Measurements from ENCODE around the gene APBB1. TPM values are rescaled to one million over a fixed set of nuclear protein-coding genes. Genes with fewer than 3 reads are reported as not detected.

The APBB1 gene
- total RNA-seq (2014; rRNA removed; shearing (Covaris generic)), result 13.3 and 15.4 TPM in 2 replicates
- 19.0 and 22.3 TPM in 2 replicates for polyA plus RNA-seq (2015; cell fraction: cytosol; rRNA removed)
- 23.2 and 27.4 TPM in 2 replicates for polyA plus RNA-seq (2015; cell fraction: nucleus; rRNA removed)

- no peak for DNase-seq (ENCODE audit: low read depth)
Observed at GRCh38 chr11:6419009-6419631, at the start of gene APBB1. TSS of gene APBB1 (minus strand) at chr11:6419094. CDS start at chr11:6411347, 7,747 bp downstream.

DNA sequence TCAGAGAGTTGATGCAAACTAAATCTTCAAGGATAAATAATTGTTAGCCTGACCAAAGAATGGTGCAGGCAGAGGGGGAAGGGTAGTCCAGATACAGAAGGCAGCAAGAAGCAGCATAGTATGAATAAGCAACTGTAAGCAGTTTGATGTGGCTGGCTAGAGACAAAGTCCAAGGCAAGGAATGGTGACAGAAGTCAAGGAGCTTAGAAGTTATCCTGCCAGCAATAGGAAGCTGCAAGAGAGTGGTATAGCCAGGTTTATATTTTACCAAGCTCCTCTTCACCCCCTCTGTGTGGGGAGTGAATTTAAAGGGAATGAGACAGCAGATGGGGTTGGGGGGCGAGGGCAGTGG, 40.2 kb upstream of the APBB1 start:
- DNase-seq (ENCODE audit: low read depth), result no peak

GRCh38 chr11:6458352-6459098, 39.6 kb upstream of the APBB1 start:
- no peak for DNase-seq (ENCODE audit: low read depth)

DNA sequence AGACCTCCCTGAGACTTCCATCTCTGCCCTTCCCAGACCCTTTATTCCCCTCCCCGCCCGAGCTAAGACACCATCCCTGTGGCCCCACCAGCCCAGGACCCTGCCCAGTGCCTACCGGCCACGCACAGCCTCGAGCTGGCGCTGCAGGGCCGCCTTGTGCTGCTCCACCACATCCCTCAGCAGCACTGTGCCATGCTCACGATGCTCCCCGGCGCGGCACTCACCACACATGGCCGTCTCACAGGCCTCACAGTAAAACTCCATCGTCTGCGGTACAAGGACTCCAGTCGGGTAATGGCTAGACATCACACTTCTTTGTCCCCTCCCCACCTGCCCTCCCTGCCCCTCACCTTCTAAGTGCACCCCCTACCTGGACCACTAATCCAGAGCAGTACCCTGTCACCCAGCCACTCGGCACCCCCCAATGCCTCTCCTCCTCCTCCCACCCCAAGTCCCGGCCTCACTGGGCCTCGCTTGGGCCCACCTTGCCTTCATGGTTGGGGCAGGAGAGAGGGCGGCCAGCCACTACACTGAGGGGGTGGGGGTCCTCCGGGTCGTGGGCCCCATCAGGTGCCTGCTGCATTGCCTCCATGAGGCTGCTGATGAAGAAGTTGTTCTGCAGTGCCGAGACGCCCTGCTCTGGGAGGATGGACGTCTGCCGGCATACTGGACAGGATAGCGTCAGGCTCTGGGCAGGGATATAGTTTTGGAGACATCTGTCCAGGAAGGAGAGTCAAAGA, 38.9 kb upstream of the APBB1 start:
- no peak for DNase-seq (ENCODE audit: low read depth)

DNA sequence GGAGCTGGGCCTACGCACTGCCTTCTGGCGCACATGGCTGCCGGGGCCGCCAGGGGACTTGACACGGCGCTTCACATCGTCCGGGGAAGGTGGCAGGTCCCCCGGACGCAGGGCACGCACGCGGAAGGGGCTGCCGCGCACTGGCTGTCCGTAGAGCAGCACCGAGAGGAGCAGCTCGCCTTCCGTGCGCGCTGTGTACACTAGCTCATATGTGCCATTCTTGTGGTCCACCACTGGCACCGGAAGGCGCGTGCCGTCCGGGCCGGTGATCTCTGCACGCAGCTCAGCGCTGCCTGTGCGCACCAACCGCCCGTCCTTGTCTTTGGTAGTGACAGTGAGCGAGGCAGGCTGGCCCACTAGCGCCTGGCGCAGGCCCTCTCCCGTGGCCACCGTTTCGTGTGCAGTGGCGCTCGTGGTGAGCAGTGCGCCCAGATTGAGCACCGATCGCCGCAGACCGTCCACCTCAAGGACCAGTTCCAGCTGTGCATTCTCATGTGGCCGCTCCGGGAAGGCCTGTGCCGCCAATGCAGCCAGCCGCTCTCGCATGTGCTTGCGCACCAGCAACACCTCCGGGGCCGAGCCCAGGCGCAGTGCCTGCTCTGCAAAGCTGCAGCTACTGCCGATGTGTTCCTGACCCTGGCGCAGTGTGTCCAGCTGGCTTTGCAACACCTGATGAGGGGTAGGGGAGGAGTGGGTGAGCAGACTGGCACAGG, 37.6 kb upstream of the APBB1 start:
- DNase-seq (ENCODE audit: low read depth), result no peak

DNA sequence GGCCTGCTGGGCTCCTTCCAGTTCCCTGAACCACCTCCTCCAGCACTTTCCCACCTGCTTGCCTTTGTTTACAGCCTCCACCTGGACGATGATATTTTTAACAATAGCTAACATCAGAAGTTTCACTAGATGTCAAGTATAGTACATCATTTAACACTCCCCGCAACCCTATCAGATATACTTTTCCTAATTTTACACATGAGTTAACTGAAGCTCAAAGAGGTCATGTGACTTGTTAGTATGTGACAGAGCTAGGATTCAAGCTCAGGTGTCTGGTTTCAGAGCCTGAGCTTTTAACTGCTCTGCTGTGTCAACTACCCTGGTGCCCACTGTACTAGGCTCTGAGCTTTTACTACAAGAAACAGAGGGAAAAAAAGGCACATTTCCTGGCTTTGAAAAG, 36.2 kb upstream of the APBB1 start:
- DNase-seq (ENCODE audit: low read depth), result no peak

DNA sequence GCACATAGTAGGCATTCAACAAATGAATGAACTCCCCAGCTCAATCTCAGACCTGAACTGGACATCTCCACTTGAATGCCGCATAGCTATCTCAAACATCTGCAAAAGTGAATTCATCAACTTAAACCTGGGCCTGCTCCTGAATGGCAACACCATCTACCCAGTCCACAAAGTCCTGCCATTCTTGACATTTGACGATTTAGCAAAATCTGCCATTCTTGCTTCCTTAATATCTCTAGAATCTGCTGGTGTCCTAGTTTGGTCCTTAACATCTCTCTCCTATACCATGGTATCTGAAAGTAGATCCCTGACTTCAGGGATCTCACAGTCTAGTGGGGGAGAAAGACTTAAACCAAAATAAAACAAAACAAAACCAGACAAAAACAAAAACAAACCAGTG, 34.3 kb upstream of the APBB1 start:
- no peak for DNase-seq (ENCODE audit: low read depth)

DNA sequence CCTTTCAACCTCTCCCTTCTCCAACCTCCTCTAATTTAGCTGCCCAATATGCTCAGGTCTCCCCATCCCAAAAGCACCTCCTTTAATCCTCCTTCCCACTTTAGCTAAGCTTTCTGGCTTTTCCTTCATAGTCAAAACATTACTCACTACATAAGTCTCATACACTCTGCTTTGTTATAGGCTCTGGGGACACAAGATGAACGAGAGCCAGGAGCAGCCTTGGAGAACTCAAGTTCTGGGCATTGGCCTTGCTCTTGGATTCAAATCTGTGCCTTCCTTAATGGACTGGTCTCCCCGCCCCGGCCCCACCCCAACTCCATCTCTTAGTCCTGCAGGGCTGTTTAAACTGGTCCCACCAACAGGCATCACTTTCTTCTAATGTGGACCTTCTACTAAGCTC, 33.3 kb upstream of the APBB1 start:
- DNase-seq (ENCODE audit: low read depth), result no peak

- no peak for DNase-seq (ENCODE audit: low read depth)
Observed at GRCh38 chr11:6448574-6448973, 29.7 kb upstream of the APBB1 start.

- DNase-seq (ENCODE audit: low read depth), result peak; percentile 53
Observed at GRCh38 chr11:6443269-6444003, 24.5 kb upstream of the APBB1 start.

DNA sequence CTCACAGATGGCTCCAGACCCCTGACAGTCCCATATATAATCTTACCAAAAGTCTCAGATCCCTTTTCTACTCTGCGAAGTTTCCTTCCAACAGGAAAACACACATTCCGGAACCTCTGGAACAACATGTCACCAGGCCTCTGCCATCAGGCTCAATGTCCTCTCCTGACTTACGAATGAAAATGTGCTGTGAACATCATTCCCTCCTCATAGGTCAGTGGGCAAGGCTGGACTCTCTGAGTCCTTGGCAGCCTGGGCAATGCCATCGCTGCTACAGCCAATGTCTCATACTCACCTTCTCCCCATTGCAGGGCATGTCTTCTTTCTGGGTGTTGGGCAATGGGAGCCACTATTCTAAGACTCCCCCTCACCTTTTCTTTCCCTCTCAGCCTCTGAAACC, 23.5 kb upstream of the APBB1 start:
- DNase-seq (ENCODE audit: low read depth), result no peak

GRCh38 chr11:6440906-6441358, 22.0 kb upstream of the APBB1 start, which contains the start of gene HPX:
TSS of gene HPX (minus strand) at chr11:6440987. CDS start at chr11:6440963, 24 bp downstream.
- no peak for DNase-seq (ENCODE audit: low read depth)

GRCh38 chr11:6438979-6439571, 20.2 kb upstream of the APBB1 start:
- DNase-seq (ENCODE audit: low read depth), result peak; percentile 42

- no peak for DNase-seq (ENCODE audit: low read depth)
Observed at GRCh38 chr11:6437993-6438392, 19.1 kb upstream of the APBB1 start.

DNA sequence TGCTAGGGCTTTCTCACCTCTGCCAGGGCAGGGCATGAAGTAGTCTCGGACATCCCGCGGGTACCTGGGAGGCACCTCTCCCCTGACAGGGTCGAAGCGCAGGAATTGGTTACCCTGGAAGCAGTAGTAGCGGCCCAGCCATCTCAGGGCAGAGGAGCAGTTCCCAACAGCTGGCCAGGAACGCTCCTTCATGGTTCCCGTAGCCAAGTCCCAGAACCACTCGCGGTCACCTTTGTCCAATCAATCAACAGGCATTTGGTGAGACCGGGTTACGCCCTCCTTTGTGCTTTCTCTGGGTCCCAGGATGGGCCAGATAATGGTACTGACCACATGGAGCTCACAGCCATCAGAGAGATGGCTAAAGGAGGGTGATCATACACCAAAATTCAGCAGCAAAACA, 18.5 kb upstream of the APBB1 start:
- no peak for DNase-seq (ENCODE audit: low read depth)

DNA sequence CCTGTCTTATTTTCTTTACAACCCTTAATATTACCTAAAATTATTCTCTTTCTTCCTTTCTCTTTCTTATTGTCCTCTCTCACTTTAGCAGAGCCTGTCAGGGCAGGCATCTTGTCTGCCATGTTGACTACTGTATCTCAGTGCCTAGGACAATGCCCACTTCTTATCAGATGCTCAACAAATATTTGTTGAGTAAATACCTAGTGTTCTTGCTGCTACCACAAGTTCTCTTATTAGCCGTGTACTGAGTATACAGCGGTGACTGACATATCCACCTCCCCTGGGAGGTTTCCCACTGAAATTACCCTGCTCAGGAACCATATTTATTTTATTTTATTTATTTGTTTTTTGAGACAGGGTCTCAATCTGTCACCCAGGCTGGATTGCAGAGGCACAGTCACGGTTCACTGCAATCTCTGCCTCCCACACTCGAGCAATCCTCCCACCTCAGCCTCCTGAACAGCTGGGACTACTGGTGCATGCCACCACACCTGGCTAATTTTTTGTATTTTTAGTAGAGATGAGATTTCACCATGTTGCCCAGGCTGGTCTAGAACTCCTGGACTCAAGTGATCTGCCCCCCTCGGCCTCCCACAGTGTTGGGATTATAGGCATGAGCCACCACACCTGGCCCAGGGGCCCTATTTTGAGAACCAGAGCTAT, 15.2 kb upstream of the APBB1 start:
- DNase-seq (ENCODE audit: low read depth), result no peak

- DNase-seq (ENCODE audit: low read depth), result peak; percentile 84
Observed at GRCh38 chr11:6431861-6432260, 13.0 kb upstream of the APBB1 start.

DNA sequence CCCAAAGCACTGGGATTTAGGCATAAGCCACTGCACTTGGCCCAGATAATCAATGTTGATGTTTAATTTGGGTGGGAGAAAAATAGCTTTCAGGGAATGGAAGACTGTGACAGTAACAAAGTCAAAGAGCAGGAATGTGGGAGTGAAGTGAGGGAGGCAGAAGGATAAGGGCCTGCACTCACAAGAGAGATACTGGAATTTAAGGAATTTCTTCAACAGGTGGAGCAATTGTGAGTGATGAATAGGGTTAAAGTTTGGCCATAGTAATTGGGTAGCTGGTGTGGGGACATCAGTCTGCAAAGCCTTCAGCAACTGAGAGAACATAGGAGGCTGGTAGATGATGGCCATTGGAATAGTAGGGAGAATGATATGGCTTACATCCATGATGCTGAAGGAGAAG, 8.6 kb upstream of the APBB1 start:
- DNase-seq (ENCODE audit: low read depth), result no peak

DNA sequence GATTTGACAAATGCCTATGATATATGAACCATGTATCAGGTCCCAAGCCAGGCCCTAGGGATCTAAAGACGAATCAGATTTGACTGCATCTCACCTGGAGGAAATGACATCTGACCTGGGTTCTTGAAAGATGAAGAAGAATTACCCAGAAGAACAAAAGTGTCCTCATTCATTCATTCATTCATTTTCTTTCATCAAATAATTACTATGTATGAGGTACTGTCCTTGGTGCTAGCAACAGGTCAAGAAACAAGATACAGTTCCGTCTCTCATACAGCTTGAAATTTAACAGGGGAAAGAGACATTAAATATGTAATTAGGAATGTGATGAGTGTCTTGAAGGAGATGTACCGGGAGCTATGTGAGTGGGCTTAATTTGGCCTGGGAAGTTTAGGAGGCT, 1.8 kb upstream of the APBB1 start:
- DNase-seq (ENCODE audit: low read depth), result no peak

DNA sequence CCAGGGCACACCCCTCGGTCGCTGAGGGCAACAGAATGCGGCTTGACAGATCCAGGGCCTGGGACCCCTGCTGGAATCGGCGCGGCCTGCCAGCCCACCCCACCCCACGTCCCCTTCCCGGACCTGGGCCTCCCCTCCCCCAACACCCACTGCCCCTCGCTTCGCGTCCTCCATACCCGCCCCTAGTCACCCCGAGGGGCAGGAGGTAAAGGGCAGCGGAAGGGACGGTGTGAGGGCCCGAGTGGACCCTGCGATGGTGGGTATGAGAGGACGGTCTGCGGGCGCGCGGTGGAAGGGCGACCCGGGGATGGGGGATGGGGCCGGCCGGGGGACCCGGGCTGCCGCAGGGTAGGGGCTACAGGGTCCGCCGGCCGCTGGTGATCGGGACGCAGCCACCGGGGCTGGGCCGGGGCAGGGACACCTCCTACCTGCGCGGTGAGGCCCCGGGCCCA, 311 bp downstream of the APBB1 start:
- no peak for DNase-seq (ENCODE audit: low read depth)
